Umbilical cord (tissue), 2 donors: Measurements from ENCODE around the gene HLA-A. TPM values are rescaled to one million over a fixed set of nuclear protein-coding genes. Genes with fewer than 3 reads are reported as not detected.

Source experiments
- DNase-seq: peaks from one replicate; pipeline ENCODE4 v3.0.0-alpha.2; 2015; ENCODE audit warnings: low spot score
- total RNA-seq: library from RNA; depleted of rRNA; stranded (reverse); fragments of >200 nt; gene quantifications from one replicate; pipeline ENCODE4 v1.2.3, GENCODE V29; 2014; ENCODE audit warnings: low replicate concordance; ENCODE audit not compliant: insufficient read depth

The HLA-A gene
- total RNA-seq, 1 donor from 2014 or later: 206 TPM

- DNase-seq: no peak
These were observed 43.9 kb downstream of the HLA-A start for GRCh38 chr6:29986179-29986781.

- no peak for DNase-seq
These were observed 46.9 kb downstream of the HLA-A start for GRCh38 chr6:29989211-29989610.

DNA sequence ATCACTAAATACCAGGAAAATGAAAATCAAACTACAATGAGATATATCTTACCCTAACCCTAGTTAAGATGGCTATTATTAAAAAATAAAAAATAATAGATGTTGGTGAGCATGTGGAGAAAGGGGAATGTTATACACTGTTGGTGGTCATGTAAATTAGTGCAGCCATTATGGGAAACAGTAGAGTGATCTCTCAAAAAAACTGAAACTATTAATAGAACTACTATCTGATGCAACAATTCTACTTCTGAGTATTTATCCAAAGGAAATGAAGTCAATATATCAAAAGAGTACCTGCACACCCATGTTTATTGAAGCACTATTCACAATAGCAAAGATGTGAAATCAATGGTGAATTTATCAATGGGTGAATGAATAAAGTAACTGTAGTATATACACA is 48.6 kb downstream of the HLA-A start:
- DNase-seq: no peak

DNA sequence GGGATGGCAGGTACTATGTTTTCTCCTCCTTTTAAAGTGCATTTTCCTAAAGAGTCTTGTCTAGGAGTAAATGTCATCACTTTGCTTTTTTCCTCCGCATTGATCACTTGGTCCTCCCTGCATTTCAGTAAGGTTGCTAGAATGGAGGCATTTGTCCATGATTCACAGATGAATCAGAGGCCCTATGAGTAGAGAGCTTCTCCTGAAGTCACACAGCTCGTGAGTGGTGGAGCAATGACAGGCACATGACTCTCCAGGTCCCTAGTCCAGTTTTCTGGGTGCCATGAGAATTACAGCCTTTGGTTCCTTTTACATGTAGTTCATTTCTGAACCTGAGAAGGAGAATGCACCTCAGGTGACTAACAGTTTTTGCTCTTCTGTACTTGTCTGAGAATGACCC is 50.5 kb downstream of the HLA-A start:
- no peak for DNase-seq

DNA sequence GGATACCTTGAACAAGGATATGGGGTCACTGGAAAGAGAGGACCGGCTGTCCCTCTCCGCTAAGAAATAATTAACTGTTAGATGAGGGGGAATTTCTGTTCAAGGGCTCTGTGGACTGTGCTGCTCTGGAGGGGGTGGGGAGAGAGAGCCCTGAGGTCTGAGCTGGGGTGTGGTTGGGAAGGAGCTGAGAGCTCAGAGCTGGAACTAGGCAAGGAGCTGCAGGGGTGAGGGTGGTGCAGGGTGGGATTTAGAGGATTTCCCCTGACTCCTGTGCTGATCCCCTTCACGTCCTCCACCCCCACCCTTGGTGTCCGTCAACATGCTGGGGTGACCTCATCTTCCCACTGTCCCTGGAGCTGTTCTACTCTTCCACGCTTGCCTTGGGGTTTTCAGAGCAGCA is 52.5 kb downstream of the HLA-A start:
- no peak for DNase-seq

- no peak for DNase-seq
These were observed 53.0 kb downstream of the HLA-A start for GRCh38 chr6:29995340-29995777.

Other genes with a start within 250 kb of the HLA-A start
- 34.2 TPM for gene HLA-F, start 219.1 kb upstream of the HLA-A start, total RNA-seq
- gene HLA-G, start 114.7 kb upstream of the HLA-A start, total RNA-seq: not detected
- gene POLR1H, start 118.7 kb downstream of the HLA-A start, total RNA-seq: 27.7 TPM
- 8.9 TPM for gene PPP1R11, start 124.7 kb downstream of the HLA-A start, total RNA-seq
- gene RNF39, start 133.2 kb downstream of the HLA-A start, total RNA-seq: 1.7 TPM
- gene TRIM31, start 170.6 kb downstream of the HLA-A start, total RNA-seq: 1.7 TPM
- gene TRIM40, start 193.6 kb downstream of the HLA-A start, total RNA-seq: 0.48 TPM
- 4.3 TPM for gene TRIM10, start 218.7 kb downstream of the HLA-A start, total RNA-seq
- 0.48 TPM for gene TRIM15, start 221.0 kb downstream of the HLA-A start, total RNA-seq